Stomach (tissue), 9 donors: Measurements from ENCODE around the gene STXBP2. TPM values are rescaled to one million over a fixed set of nuclear protein-coding genes. Genes with fewer than 3 reads are reported as not detected.

Experiments used
- DNase-seq, 2 donors: peaks; one replicate each; pipeline versions ENCODE4 v3.0.0 to v3.0.0-alpha.2; 2013 to 2019
- H3K27ac ChIP-seq, 5 donors: fragments of 200-600 bp in 4 of 5; sonication (generic) in 4 of 5; one replicate each; pipeline ENCODE4 v1.5.1; 2013 to 2019; ENCODE audit warnings: mild to moderate bottlenecking in 1 of 5, moderate library complexity in 1 of 5
- H3K27me3 ChIP-seq, 3 donors: fragments of 200-600 bp; sonication (generic); one replicate each; pipeline ENCODE4 v1.5.1; 2017 to 2019; ENCODE audit warnings: mixed run types in 1 of 3
- H3K36me3 ChIP-seq, 4 donors: fragments of 200-600 bp; sonication (generic); 1 replicate in 3 of 4; 2 replicates in 1 of 4; pipeline ENCODE4 v1.5.1; 2016 to 2019
- H3K4me1 ChIP-seq, 4 donors: fragments of 200-600 bp; sonication (generic); one replicate each; pipeline ENCODE4 v1.5.1; 2016 to 2019
- H3K4me3 ChIP-seq, 4 donors: fragments of 200-600 bp; sonication (generic) in 3 of 4; one replicate each; pipeline ENCODE4 v1.5.1; 2016 to 2019; ENCODE audit warnings: mild to moderate bottlenecking in 1 of 4
- H3K9me3 ChIP-seq, 4 donors: fragments of 200-600 bp; sonication (generic); one replicate each; pipeline ENCODE4 v1.5.1; 2016 to 2019
- EP300 ChIP-seq: sonication (generic); formaldehyde crosslinking; IDR thresholded peaks from one replicate; pipeline ENCODE4 v1.6.1; 2017; ENCODE audit warnings: antibody characterized with exemption
- POLR2A ChIP-seq, 4 donors: fragments of 450-650 bp; IDR thresholded peaks; one replicate each; pipeline ENCODE4 v1.6.1; 2016; ENCODE audit warnings: antibody characterized with exemption in 4 of 4, control low read depth in 2 of 4, mild to moderate bottlenecking in 1 of 4, moderate library complexity in 1 of 4
- POLR2AphosphoS5 ChIP-seq, 3 donors: sonication (generic); formaldehyde crosslinking; IDR thresholded peaks; one replicate each; pipeline ENCODE4 v1.6.1; 2016; ENCODE audit warnings: antibody characterized with exemption in 3 of 3
- WGBS, 5 donors: extraction: QIAGEN DNeasy Blood & Tissue Kit in 3 of 5; methylation state at CpG; one replicate each; pipeline versions ENCODE4 v1.1.5 to v1.1.7; 2013 to 2018; 5-methylcytosine and 5-hydroxymethylcytosine counted together
- intact Hi-C: fragments of 100-400 bp; cut with DNase I; formaldehyde crosslinking; loops from one replicate; pipeline ENCODE4 v1.15.1; 2023; ENCODE audit warnings: low total_unique reads
- polyA plus RNA-seq, 3 donors: library from polyadenylated mRNA; stranded (reverse); fragments of 200-250 nt; gene quantifications; one replicate each; pipeline ENCODE4 v1.2.3, GENCODE V29; 2013
- total RNA-seq, 5 donors: library from RNA; depleted of rRNA; stranded (reverse); fragments of >200 nt; gene quantifications; one replicate each; pipeline versions ENCODE4 v1.1.0 to v1.2.3, GENCODE V29; 2014 to 2016
- TF ChIP-seq, protein P1 (sequence below), 7 experiments: fragments of 450-650 bp in 4 of 7; fragments of 200-600 bp in 3 of 7; sonication (generic) in 3 of 7; IDR thresholded peaks; one replicate each; pipeline ENCODE4 v1.5.1; 2016 to 2019; ENCODE audit warnings: antibody characterized with exemption in 7 of 7, control low read depth in 2 of 7, mild to moderate bottlenecking in 1 of 7
- donor health status: healthy with polysubstance abuse.
- donor health status: Bipolar disorder and iron deficiency.
- donor health status: healthy.

STXBP2 gene
- total and polyA plus RNA-seq, 8 donors: 46.6 to 734 (median 138) TPM

DNA sequence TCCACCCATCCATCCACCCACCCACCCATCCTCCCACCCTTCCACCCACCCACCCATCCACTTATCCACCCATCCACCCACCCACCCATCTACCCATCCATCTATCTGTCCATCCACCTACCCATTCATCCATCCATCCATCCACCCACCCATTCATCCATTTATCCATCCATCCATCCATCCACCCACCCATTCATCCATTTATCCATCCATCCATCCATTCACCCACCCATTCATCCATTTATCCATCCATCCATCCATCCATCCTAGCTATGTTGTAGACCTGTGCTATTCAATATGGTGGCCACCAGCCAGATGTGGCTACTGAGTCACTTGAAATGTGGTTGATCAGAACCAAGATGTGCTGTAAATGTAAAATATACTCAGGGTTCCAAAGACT, 36.2 kb upstream of the STXBP2 start:
- H3K27ac ChIP-seq: no peak overlapping the region
- peaks cover 0 to 54% (median 48%) of the 10 kb centered on the region in 4 donors for H3K4me1 ChIP-seq
- no peak for DNase-seq
- no peaks in the 10 kb centered on the region for H3K9me3 ChIP-seq
- H3K27me3 ChIP-seq: peaks cover 0 to 76% (median 13%) of the 10 kb centered on the region in 3 donors
- no peak for TF ChIP-seq EP300
- TF ChIP-seq POLR2AphosphoS5 (IDR thresholded peaks at IDR 0.05): no peak
- peaks cover 0 to 7% (median 4%) of the 10 kb centered on the region in 4 donors for H3K36me3 ChIP-seq
- H3K4me3 ChIP-seq: no peak overlapping the region
- intact Hi-C loops: no loop called here

DNA sequence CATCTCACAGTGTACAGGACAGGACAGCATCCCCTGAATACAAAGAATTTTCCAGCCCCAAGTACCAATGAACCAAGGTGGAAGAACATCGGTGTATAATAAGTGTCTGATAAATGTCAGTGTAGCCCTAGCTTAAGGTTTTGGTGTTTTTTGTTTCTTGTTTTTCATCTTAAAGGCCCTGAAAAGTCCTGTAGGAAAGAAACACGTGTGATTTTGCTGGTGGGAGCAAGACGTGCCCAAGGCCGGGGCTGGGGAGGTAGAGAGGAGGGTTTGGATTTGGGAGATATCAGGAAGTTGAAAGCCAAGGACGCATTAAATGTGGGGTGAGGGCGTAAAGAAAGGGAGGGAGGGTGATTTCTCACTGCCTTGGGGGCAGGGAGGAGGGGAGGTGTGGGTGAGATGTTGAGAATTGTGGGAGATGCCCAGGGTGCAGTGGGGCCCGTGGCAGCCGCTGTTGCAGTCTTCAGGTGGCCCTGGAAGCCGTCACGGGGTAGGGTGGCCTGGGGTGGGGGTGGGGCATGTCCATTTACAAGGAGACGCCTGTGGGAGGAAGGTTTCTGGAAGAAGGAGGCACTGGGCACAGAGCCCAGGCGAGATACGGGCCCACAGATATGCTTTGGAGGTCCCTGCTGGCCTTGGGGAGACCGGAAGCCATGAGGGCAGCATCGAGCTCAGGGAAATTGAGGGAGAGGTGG, 34.5 kb upstream of the STXBP2 start:
- peak; percentile 61 to 81 for DNase-seq
- Histone ChIP-seq H3K4me1 (peaks cover 0 to 42% (median 36%) of the 10 kb centered on the region in 4 donors), H3K27me3 (peaks cover 0 to 68% (median under 1%) of the 10 kb centered on the region in 3 donors), H3K27ac (peak overlapping the region; percentile 46 to 77 (median 66)), H3K9me3 (no peaks in the 10 kb centered on the region), H3K4me3 (no peak overlapping the region), H3K36me3 (peaks cover 0 to 24% (median 12%) of the 10 kb centered on the region in 4 donors)
- TF ChIP-seq, protein P1, sequence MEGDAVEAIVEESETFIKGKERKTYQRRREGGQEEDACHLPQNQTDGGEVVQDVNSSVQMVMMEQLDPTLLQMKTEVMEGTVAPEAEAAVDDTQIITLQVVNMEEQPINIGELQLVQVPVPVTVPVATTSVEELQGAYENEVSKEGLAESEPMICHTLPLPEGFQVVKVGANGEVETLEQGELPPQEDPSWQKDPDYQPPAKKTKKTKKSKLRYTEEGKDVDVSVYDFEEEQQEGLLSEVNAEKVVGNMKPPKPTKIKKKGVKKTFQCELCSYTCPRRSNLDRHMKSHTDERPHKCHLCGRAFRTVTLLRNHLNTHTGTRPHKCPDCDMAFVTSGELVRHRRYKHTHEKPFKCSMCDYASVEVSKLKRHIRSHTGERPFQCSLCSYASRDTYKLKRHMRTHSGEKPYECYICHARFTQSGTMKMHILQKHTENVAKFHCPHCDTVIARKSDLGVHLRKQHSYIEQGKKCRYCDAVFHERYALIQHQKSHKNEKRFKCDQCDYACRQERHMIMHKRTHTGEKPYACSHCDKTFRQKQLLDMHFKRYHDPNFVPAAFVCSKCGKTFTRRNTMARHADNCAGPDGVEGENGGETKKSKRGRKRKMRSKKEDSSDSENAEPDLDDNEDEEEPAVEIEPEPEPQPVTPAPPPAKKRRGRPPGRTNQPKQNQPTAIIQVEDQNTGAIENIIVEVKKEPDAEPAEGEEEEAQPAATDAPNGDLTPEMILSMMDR (IDR thresholded peaks at IDR 0.05): no peak
- no peak for TF ChIP-seq POLR2A (IDR thresholded peaks at IDR 0.05)
- peak in 1 of 3 donors; percentile 16 for TF ChIP-seq POLR2AphosphoS5 (IDR thresholded peaks at IDR 0.05)
- intact Hi-C loops: no loop called here
- 22 to 35% (median 32%) methylated on average over 14 to 15 of the region's 15 CpGs for WGBS, 5 donors

DNA sequence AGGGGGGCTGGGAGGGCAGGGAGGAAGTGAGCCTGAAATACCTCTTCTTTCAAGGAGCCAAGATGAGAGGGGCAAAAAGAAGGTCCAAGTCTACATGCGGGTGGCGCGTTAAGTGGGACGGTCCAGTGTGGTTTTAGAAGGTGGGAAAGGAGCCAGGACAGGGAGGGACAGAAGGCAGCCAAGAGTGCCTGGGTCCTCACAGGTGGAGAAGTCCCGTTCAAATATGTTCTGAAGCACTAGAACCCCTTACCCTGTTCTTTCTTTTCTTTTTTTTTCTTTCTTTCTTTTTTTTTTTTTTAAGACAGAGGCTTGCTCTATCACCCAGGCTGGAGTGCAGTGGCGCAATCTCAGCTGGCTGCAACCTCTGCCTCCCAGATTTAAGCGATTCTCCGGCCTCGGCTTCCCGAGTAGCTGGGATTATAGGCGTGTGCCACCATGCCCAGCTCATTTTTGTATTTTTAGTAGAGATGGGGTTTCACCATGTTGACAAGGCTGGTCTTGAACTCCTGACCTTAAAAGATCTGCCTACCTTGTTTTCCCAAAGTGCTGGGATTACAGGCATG, 33.9 kb upstream of the STXBP2 start:
- Histone ChIP-seq H3K4me1 (peaks cover 0 to 36% (median 29%) of the 10 kb centered on the region in 4 donors), H3K36me3 (peaks cover 0 to 30% (median 18%) of the 10 kb centered on the region in 4 donors), H3K9me3 (no peaks in the 10 kb centered on the region), H3K27me3 (peaks cover 0 to 62% (median 0%) of the 10 kb centered on the region in 3 donors), H3K4me3 (no peak overlapping the region), H3K27ac (peak overlapping the region in 4 of 5 donors; percentile 57 to 77 (median 70))
- intact Hi-C loops: no loop called here
- no peak for DNase-seq
- WGBS, 5 donors: 33 to 72% (median 37%) methylated on average over 11 of the region's 11 CpGs
- TF ChIP-seq, protein P1 (IDR thresholded peaks at IDR 0.05): no peak
- TF ChIP-seq POLR2AphosphoS5 (IDR thresholded peaks at IDR 0.05): no peak
- TF ChIP-seq POLR2A (IDR thresholded peaks at IDR 0.05): no peak
- no peak for TF ChIP-seq EP300

DNA sequence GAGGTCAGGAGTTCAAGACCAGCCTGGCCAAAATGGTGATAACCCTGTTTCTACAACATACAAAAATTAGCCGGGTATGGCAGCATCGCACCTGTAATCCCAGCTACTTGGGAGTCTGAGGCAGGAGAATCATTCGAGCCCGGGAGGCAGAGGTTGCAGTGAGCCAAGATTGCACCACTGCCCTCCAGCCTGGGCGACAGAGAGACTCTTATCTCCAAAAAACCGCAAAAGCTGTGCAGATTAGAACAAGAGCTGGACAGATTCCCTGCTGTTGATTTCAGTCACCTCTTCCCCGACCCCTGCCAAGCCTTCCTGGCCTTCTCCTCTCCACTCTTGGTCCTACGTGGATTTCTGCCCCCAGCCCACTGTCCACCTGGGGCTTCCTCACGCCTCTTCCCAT, 33.0 kb upstream of the STXBP2 start:
- 31 to 60% (median 46%) methylated on average over 9 of the region's 9 CpGs for WGBS, 5 donors
- peak overlapping the region in 4 of 5 donors; percentile 57 to 77 (median 70) for H3K27ac ChIP-seq
- TF ChIP-seq EP300 (no peak), POLR2A (IDR thresholded peaks at IDR 0.05) (no peak), POLR2AphosphoS5 (IDR thresholded peaks at IDR 0.05) (no peak)
- TF ChIP-seq, protein P1 (IDR thresholded peaks at IDR 0.05): no peak

More for the DNA sequence above, 33.0 kb upstream of the STXBP2 start:
- peaks cover 0 to 38% (median 27%) of the 10 kb centered on the region in 4 donors for H3K36me3 ChIP-seq
- no peaks in the 10 kb centered on the region for H3K9me3 ChIP-seq
- intact Hi-C loops: no loop called here
- peaks cover 0 to 31% (median 26%) of the 10 kb centered on the region in 4 donors for H3K4me1 ChIP-seq
- no peak overlapping the region for H3K4me3 ChIP-seq
- DNase-seq: no peak
- peaks cover 0 to 53% (median 0%) of the 10 kb centered on the region in 3 donors for H3K27me3 ChIP-seq
